Kidney epithelial cell (primary cell): Measurements from ENCODE around the gene FAM174A. TPM values are rescaled to one million over a fixed set of nuclear protein-coding genes. Genes with fewer than 3 reads are reported as not detected.

ENCODE experiments used
- DNase-seq: peaks from one replicate; pipeline ENCODE4 v3.0.0-alpha.2; 2010; ENCODE audit warnings: low read depth
- H3K27me3 ChIP-seq: 2 replicates; pipeline ENCODE4 v1.6.0; 2011; ENCODE audit warnings: low read length; ENCODE audit not compliant: control insufficient read depth, insufficient read depth
- H3K36me3 ChIP-seq: 2 replicates; pipeline ENCODE4 v1.5.1; 2011; ENCODE audit warnings: low read length; ENCODE audit not compliant: control insufficient read depth, insufficient read depth
- H3K4me3 ChIP-seq: 2 replicates; pipeline ENCODE4 v1.5.1; 2011; ENCODE audit warnings: low read depth, mild to moderate bottlenecking, control low read depth, low read length
- total RNA-seq: library from RNA; depleted of rRNA; stranded (reverse); fragments of >200 nt; gene quantifications from 2 replicates; pipeline ENCODE4 v1.2.3, GENCODE V29; 2015
- TF ChIP-seq, protein P1 (sequence below): IDR thresholded peaks from 2 replicates; pipeline ENCODE4 v1.5.1; 2011; ENCODE audit warnings: mild to moderate bottlenecking, moderate library complexity, low read length, control low read depth, inconsistent platforms; ENCODE audit not compliant: insufficient read depth, poor library complexity, severe bottlenecking

Gene FAM174A
- total RNA-seq, 1 donor from 2014 or later = 22.2 TPM

DNA sequence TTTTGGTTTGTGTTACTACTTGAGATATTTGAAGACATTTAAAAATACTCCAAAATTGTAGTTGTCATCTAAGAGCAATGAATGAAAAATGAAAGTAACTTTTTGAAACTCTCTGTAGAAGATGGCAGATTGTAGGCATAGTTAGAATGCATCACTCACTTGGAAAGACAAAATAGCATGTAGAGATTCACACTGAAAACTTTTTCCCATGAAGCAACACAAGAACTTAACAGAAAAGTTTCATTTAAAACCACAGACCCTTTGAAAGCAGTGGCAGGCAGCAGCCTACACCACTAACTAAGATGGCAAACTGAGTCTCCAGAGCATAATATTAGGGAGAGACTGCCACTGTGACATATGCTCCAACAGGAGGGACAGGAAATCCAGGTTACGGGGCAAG, 18.9 kb upstream of the FAM174A start:
- Histone ChIP-seq H3K4me3 (no peak overlapping the region), H3K27me3 (no peaks in the 10 kb centered on the region), H3K36me3 (no peaks in the 10 kb centered on the region)
- DNase-seq = no peak
- TF ChIP-seq, protein P1, sequence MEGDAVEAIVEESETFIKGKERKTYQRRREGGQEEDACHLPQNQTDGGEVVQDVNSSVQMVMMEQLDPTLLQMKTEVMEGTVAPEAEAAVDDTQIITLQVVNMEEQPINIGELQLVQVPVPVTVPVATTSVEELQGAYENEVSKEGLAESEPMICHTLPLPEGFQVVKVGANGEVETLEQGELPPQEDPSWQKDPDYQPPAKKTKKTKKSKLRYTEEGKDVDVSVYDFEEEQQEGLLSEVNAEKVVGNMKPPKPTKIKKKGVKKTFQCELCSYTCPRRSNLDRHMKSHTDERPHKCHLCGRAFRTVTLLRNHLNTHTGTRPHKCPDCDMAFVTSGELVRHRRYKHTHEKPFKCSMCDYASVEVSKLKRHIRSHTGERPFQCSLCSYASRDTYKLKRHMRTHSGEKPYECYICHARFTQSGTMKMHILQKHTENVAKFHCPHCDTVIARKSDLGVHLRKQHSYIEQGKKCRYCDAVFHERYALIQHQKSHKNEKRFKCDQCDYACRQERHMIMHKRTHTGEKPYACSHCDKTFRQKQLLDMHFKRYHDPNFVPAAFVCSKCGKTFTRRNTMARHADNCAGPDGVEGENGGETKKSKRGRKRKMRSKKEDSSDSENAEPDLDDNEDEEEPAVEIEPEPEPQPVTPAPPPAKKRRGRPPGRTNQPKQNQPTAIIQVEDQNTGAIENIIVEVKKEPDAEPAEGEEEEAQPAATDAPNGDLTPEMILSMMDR = no peak

- TF ChIP-seq, protein P1 = no peak
- H3K27me3 ChIP-seq = no peaks in the 10 kb centered on the region
- H3K36me3 ChIP-seq = no peaks in the 10 kb centered on the region
- DNase-seq = no peak
- no peak overlapping the region for H3K4me3 ChIP-seq
Observed at GRCh38 chr5:100517301-100517974, 17.7 kb upstream of the FAM174A start.

- DNase-seq = no peak
- H3K27me3 ChIP-seq = no peaks in the 10 kb centered on the region
- H3K36me3 ChIP-seq = no peaks in the 10 kb centered on the region
- H3K4me3 ChIP-seq = no peak overlapping the region
- TF ChIP-seq, protein P1 = no peak
Observed at GRCh38 chr5:100518377-100518776, 16.8 kb upstream of the FAM174A start.

DNA sequence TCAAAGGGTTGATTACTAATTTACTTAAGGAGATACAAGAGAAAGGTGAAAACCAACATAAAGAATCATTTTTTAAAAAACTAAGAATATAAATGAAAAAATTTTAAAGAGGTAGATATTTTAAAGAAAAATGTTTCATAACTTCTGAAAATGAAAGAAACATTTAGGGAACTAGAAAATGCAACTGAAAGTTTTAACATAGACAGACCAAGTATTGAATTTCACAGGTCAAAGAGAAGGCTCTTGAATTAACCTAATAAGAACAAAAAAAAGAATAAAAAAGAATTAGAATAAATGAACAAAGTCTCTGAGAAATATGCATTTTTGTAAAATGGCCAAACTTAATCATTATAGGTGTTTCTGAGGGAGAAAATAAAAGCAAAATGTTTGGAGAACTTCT, 16.1 kb upstream of the FAM174A start:
- no peak for DNase-seq
- H3K4me3 ChIP-seq = no peak overlapping the region
- TF ChIP-seq, protein P1 = no peak
- no peaks in the 10 kb centered on the region for H3K27me3 ChIP-seq
- no peaks in the 10 kb centered on the region for H3K36me3 ChIP-seq

- TF ChIP-seq, protein P1 = no peak
- Histone ChIP-seq H3K27me3 (no peaks in the 10 kb centered on the region), H3K36me3 (no peaks in the 10 kb centered on the region), H3K4me3 (no peak overlapping the region)
- DNase-seq = no peak
Observed at GRCh38 chr5:100520348-100520747, 14.8 kb upstream of the FAM174A start.

DNA sequence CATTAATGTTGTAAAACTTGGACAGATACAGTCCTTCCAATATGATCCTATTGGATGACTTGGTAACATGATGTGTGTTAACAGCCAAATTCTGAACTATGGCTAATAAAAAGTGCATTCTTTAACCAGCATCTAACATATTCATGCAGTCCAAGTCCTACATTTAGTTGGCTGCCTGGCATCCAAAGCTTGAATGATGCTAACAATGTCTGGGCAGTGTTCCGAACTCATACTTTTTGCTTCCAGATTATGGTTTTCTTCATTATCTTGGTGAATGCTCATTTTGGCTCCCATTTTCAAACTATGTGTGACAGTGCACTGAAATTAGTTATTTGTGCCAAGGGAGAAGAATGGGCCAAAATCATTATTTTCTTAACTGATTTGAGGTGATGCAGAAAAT, 2.8 kb downstream of the FAM174A start:
- Histone ChIP-seq H3K27me3 (no peaks in the 10 kb centered on the region), H3K36me3 (no peaks in the 10 kb centered on the region), H3K4me3 (no peak overlapping the region)
- TF ChIP-seq, protein P1 = no peak
- DNase-seq = no peak
